GM12873 (cell line): ENCODE measurements around the gene CRELD2.

Experiments used
- TF ChIP-seq, protein P1 (sequence below): IDR thresholded peaks from 2 replicates; pipeline ENCODE4 v1.5.1; 2012; ENCODE audit warnings: low read depth, mild to moderate bottlenecking, moderate library complexity, low read length, control low read depth; ENCODE audit not compliant: insufficient read depth; ENCODE audit errors: missing control alignments

Gene CRELD2

DNA sequence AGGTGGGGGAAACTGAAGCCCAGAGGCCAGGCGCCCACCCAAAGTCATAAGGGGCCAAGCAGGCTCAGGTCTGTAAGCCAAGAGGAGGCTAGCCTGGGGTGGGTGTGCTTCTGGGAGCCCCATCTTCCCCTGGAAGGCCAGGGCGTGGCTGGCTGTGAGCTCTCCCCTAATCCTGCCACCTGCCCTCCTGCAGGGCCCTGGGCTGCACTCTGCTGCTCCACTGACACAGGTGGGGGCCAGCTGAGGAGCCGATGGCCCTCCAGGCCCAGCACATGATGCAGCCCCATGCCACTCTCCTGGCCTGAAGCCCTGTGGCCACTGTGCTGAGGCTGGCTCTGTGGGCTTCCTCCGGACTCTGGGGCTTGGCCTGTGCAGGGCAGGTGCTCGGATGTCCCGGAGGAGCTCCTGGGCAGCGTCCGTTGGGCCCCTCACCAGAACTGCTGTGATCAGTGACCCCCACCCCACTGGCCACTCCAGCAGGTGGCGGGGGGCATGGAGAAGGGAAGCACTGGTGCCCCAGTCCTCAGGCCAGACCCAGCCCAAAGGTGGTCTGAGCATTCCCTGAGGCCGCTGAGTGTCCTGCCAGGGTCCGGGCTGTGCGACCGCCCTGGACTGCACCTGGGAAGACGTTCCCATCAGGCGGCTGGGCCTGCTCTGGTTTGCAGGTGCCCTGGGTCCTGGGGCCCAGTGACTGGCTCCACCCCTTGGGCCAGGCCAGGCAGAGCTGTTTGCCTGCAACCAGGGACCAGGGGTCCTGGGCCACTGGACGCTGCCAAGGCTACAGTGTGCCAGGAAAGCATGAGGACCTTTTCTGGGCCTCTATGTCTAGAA, 50.6 kb downstream of the CRELD2 start:
- TF ChIP-seq, protein P1, sequence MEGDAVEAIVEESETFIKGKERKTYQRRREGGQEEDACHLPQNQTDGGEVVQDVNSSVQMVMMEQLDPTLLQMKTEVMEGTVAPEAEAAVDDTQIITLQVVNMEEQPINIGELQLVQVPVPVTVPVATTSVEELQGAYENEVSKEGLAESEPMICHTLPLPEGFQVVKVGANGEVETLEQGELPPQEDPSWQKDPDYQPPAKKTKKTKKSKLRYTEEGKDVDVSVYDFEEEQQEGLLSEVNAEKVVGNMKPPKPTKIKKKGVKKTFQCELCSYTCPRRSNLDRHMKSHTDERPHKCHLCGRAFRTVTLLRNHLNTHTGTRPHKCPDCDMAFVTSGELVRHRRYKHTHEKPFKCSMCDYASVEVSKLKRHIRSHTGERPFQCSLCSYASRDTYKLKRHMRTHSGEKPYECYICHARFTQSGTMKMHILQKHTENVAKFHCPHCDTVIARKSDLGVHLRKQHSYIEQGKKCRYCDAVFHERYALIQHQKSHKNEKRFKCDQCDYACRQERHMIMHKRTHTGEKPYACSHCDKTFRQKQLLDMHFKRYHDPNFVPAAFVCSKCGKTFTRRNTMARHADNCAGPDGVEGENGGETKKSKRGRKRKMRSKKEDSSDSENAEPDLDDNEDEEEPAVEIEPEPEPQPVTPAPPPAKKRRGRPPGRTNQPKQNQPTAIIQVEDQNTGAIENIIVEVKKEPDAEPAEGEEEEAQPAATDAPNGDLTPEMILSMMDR, result no peak

DNA sequence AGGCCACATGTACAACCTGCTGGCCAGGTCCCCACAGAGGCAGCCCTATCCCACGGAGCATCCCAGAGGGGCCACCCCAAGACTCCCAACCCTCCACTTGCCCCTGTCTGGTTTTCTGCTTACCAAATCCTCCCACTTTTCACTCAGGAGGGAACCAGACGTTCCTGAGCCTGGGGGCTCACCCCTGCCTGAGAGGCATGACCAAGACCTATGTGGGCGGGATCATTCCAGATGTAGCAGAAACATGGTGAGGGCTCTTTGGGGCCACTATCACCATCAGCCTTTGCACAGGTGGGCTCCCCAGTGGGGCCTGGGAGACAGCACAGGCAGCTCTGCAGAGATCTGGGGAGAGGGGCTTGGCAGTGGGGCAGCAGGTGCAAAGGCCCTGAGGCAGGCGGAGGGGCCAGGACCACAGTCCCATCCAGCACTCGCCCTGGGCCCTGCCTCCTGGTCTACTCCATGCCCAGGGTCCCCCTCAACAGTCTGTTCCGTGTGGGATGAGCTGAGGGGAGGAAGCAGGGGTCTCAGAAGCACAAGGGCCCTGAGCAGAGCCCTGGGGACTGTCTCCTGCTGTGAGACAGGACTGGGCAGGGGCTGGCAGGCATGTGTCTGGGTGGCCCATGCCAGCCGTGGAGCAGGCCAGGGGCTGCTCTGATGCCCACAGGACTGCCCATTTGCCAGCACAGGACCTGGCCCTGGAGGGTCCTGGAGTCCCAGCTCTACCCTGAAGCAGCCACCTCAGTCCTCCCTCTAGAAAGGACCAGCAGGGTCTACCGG, 51.5 kb downstream of the CRELD2 start:
- TF ChIP-seq, protein P1, result no peak

DNA sequence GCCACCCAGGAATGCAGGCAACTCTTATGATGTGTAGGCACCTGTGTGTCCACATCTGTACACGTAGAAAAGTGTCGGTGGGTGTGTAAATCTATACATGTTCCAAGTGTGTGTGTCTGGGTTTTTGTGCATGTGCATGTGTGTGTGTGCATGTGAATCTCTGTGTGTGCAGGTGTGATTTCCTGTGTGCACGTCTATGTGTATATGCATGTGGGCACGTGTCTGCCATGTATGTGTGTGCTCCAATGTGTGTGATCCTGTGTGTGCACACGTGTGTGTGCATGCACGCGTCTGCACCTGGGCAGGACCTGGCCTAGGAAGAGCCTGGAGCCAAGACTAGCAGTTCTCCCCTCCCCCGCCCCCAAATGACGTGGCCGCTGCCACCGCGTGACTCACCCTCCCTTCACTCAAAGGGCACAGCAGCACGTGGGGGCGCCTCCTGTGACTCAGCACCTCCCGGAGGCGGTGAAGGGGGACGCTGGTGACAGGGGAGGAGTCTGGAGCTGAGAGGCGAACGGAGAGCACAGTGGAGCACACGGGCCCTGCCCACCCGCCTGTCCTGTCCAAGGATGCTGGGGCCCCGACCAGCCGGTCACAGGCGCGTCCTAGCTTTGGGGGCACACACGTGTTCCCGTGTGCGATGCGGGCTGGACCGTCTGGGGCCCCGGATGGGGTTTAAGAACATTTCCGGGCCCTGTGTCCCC, 52.2 kb downstream of the CRELD2 start:
- TF ChIP-seq, protein P1, result no peak

DNA sequence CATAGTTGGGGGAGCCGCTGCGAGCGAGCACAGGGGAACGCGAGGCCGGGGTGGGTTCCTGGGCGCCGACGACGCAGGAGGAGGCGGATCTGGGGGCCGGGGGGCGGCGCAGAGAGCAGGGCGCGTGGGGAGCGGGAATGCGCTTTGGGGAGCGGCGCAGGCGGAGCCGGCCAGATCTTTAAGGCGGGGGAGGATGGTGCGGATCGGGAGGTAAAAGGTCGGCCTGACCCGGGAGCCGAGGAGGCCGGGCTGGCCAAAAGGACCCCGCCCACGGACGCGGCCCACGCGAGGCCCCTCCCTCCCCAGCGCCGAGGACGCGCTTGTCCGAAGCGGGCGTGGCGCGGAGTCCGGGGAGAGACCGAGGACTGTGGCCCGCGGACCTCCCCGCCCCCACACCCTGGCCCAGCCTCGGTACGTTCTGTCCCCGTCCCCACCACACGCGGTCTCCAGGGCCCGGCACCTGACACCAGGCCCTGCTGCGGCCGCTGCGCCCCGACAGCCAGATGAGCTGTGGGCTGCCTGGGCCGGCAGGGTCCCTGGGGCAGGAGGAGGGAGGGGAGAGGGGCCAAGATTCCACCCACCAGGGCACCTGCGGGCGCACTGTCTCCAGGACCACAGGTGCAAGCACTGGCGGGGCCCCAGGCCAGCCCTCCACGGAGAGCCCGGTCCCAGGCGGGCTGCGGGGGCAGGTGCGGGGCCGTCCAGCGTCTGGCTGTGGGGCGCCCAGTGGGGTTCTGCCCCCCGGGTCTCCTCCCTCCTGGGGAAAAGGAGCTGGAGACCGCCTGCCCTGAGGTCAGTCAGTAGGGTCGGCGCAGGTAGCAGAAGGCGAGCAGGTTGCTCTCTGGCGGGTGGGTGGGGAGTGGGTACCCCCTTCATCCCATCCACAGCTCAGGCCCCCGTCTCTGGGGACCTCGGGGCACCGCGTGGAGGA, 53.1 kb downstream of the CRELD2 start:
- TF ChIP-seq, protein P1, result no peak

DNA sequence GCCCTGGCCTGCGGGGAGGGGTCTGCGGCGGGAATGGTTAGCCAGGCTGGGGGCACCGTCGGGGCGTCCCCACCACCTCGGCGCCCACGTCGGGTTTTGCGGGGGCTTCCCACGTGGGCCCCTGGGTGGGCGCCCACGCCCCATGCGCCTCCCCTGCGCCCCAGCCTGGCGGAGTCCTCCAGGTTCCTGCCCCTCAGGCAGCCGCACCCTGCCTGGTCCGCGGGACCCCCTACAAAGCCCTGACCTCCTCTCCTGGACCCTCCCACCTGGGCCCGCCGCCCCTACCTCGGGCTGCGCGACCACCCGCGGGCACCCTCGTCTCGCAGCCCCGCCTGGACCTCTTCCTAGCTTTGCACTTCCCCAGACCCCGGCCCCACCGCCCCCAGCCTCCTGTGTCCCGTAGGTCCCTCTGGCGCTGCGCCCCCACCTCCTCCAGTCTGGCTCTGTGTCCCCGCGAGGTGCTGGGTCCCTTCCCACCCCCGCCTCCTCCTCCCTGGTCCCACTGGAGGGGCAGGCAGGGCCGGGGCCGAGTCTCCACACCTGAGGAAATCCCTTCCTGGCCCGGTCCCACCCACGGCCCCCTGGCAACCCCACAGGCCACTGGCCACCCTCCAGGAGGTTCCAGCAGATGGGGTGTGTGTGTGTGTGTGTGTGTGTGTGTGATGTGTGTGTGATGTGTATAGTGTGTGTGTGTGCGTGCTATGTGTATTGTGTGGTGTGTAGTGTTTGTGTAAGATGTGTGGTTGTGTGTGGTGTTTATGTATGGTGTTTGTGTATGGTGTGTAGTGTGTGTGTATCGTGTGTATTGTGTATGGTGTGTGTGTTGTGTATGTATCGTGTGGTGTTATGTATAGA, 54.0 kb downstream of the CRELD2 start:
- TF ChIP-seq, protein P1, result no peak

DNA sequence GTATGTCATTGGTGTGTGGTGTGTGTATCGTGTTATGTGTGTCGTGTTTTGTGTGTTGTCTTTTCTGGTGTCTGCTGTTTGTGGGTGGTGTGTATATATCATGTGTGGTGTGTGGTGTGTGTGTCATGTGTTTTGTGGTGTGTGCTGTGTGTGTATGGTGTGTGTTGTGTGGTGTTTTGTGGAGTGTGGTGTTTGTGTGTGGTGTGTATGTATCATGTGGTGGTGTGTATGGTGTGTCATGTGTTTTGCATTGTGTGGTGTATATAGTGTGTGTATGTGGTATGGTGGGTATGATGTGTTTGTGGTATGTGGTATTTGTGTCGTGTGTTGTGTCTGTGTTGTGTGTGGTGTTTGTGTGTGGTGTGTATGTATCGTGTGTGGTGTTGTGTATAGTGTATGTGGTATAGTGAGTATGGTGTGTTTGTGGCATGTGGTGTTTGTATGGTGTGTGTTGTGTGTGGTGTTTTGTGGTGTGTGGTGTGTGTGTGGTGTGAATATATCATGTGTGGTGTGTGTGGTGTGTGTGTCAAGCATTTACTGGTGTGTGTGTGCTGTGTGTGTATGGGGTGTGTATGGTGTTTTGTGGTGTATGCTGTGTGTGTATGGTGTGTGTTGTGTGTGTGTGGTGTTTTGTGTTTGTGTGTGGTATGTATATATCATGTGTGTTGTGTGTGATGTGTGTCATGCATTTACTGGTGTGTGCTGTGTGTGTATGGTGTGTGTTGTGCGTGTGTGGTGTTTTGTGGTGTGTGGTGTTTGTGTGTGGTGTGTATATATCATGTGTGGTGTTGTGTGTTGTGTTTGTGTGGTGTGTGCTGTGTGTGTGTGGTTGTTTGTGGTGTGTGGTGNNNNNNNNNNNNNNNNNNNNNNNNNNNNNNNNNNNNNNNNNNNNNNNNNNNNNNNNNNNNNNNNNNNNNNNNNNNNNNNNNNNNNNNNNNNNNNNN, 54.9 kb downstream of the CRELD2 start:
- TF ChIP-seq, protein P1, result no peak
